ENCODE measurements around the gene PFKFB2.

DNA sequence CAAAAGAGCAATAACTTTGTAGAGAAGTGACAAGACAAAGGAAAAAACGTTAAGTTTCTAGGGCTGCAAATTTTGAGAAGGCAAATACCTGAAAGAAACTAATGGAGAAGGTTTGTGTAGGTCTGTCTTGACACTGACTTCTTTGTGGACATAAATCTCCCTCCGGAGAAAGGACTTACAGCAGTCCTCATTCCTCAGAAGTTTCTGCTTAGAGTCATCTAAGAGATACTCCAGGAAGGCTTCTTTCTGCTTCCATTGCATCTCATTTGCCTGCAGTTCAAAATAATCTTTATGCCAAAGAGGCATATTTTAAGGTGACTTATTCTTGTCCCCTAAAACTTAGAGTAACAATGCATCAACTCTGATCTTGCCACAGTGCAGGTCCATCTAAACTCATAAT is 31.2 kb downstream of the PFKFB2 start:
- TF ChIP-seq, protein P1, sequence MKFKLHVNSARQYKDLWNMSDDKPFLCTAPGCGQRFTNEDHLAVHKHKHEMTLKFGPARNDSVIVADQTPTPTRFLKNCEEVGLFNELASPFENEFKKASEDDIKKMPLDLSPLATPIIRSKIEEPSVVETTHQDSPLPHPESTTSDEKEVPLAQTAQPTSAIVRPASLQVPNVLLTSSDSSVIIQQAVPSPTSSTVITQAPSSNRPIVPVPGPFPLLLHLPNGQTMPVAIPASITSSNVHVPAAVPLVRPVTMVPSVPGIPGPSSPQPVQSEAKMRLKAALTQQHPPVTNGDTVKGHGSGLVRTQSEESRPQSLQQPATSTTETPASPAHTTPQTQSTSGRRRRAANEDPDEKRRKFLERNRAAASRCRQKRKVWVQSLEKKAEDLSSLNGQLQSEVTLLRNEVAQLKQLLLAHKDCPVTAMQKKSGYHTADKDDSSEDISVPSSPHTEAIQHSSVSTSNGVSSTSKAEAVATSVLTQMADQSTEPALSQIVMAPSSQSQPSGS (tag by site-specific recombination; IDR thresholded peaks at IDR 0.05; ENCODE audit: low read depth), result no peak
- TF ChIP-seq CTCF (tag by site-specific recombination; IDR thresholded peaks at IDR 0.05) (no peak), ZNF645 (tag by site-specific recombination; IDR thresholded peaks at IDR 0.05) (no peak), ZNF274 (IDR thresholded peaks at IDR 0.05; ENCODE audit: low read length) (no peak), ZNF274 (tag by site-specific recombination; IDR thresholded peaks at IDR 0.05; ENCODE audit: borderline replicate concordance) (no peak), ZBTB48 (tag by site-specific recombination; IDR thresholded peaks at IDR 0.05) (no peak)

Measured in HEK293 (cell line).